Tibial artery (tissue), 4 donors: ENCODE measurements around the gene MYO18A.

Experiments
- DNase-seq, 2 donors: peaks; one replicate each; pipeline ENCODE4 v3.0.0-alpha.2; 2019
- H3K27ac ChIP-seq, 2 donors: fragments of 200-600 bp; sonication (generic) in 1 of 2; 1 replicate in 1 of 2; 2 replicates in 1 of 2; pipeline ENCODE4 v1.5.1; 2018 to 2019; ENCODE audit warnings: mild to moderate bottlenecking in 1 of 2
- H3K27me3 ChIP-seq, 2 donors: fragments of 200-600 bp; sonication (generic) in 1 of 2; one replicate each; pipeline versions ENCODE4 v1.5.1 to v1.6.0; 2016 to 2019
- H3K36me3 ChIP-seq, 3 donors: fragments of 200-600 bp; sonication (generic) in 2 of 3; one replicate each; pipeline ENCODE4 v1.5.1; 2016 to 2019; ENCODE audit warnings: mild to moderate bottlenecking in 2 of 3
- H3K4me1 ChIP-seq, 4 donors: fragments of 200-600 bp; sonication (generic) in 2 of 4; 1 replicate in 3 of 4; 2 replicates in 1 of 4; pipeline ENCODE4 v1.5.1; 2016 to 2019
- H3K4me3 ChIP-seq, 2 donors: fragments of 200-600 bp; sonication (generic) in 1 of 2; 1 replicate in 1 of 2; 2 replicates in 1 of 2; pipeline ENCODE4 v1.5.1; 2018 to 2019; ENCODE audit warnings: mild to moderate bottlenecking in 2 of 2
- H3K9me3 ChIP-seq, 3 donors: fragments of 200-600 bp; sonication (generic) in 1 of 3; one replicate each; pipeline ENCODE4 v1.5.1; 2016 to 2019
- CTCF ChIP-seq, 2 experiments: fragments of 200-600 bp in 1 of 2; fragments of 450-650 bp in 1 of 2; IDR thresholded peaks; one replicate each; pipeline ENCODE4 v1.5.1; 2017 to 2019; ENCODE audit warnings: antibody characterized with exemption in 2 of 2, mild to moderate bottlenecking in 1 of 2, moderate library complexity in 1 of 2
- intact Hi-C: fragments of 100-400 bp; cut with DNase I; formaldehyde crosslinking; loops from one replicate; pipeline ENCODE4 v1.15.0; 2023; ENCODE audit warnings: low total_unique reads

Gene MYO18A

GRCh38 chr17:29038085-29038795 is 142.0 kb downstream of the MYO18A start:
- no peak for TF ChIP-seq CTCF (IDR thresholded peaks at IDR 0.05)
- DNase-seq: no peak
- H3K4me3 ChIP-seq: no peak overlapping the region

GRCh38 chr17:29037739-29038084 is 142.5 kb downstream of the MYO18A start:
- H3K9me3 ChIP-seq: peaks cover 6 to 21% (median 11%) of the 10 kb centered on the region in 3 donors
- peaks cover 0 to 30% of the 10 kb centered on the region in 2 donors for H3K27me3 ChIP-seq
- no peak for DNase-seq
- H3K27ac ChIP-seq: no peak overlapping the region
- TF ChIP-seq CTCF (IDR thresholded peaks at IDR 0.05): no peak
- H3K4me1 ChIP-seq: peaks cover 0 to 3% (median 1%) of the 10 kb centered on the region in 4 donors
- no peak overlapping the region for H3K4me3 ChIP-seq
- intact Hi-C loops: no loop called here
- no peaks in the 10 kb centered on the region for H3K36me3 ChIP-seq

More at GRCh38 chr17:29038085-29038795, 142.0 kb downstream of the MYO18A start:
- Histone ChIP-seq H3K4me1 (peaks cover 0 to 6% (median 2%) of the 10 kb centered on the region in 4 donors), H3K27me3 (peaks cover 0 to 25% of the 10 kb centered on the region in 2 donors), H3K9me3 (peaks cover 6 to 21% (median 11%) of the 10 kb centered on the region in 3 donors), H3K27ac (no peak overlapping the region), H3K36me3 (no peaks in the 10 kb centered on the region)
- intact Hi-C loops: no loop called here

GRCh38 chr17:29036584-29036983 is 143.6 kb downstream of the MYO18A start:
- Histone ChIP-seq H3K27me3 (peaks cover 0 to 36% of the 10 kb centered on the region in 2 donors), H3K36me3 (no peaks in the 10 kb centered on the region), H3K9me3 (peaks cover 6 to 21% (median 11%) of the 10 kb centered on the region in 3 donors), H3K4me1 (no peaks in the 10 kb centered on the region), H3K27ac (no peak overlapping the region), H3K4me3 (no peak overlapping the region)
- DNase-seq: no peak
- intact Hi-C loops: no loop called here
- TF ChIP-seq CTCF (IDR thresholded peaks at IDR 0.05): no peak

- no peak overlapping the region for H3K4me3 ChIP-seq
- intact Hi-C loops: no loop called here
- no peaks in the 10 kb centered on the region for H3K36me3 ChIP-seq
- H3K27ac ChIP-seq: no peak overlapping the region
- DNase-seq: no peak
- peaks cover 6 to 21% (median 11%) of the 10 kb centered on the region in 3 donors for H3K9me3 ChIP-seq
- TF ChIP-seq CTCF (IDR thresholded peaks at IDR 0.05): no peak
- no peaks in the 10 kb centered on the region for H3K4me1 ChIP-seq
- peaks cover 0 to 47% of the 10 kb centered on the region in 2 donors for H3K27me3 ChIP-seq
These were observed 145.7 kb downstream of the MYO18A start for GRCh38 chr17:29034510-29034909.

GRCh38 chr17:29032857-29033197 is 147.4 kb downstream of the MYO18A start:
- Histone ChIP-seq H3K9me3 (peaks cover 6 to 21% (median 11%) of the 10 kb centered on the region in 3 donors), H3K27me3 (peaks cover 0 to 43% of the 10 kb centered on the region in 2 donors), H3K36me3 (no peaks in the 10 kb centered on the region), H3K4me1 (no peaks in the 10 kb centered on the region), H3K27ac (no peak overlapping the region), H3K4me3 (no peak overlapping the region)
- no peak for DNase-seq
- intact Hi-C loops: no loop called here
- no peak for TF ChIP-seq CTCF (IDR thresholded peaks at IDR 0.05)
